GM21737 (cell line): ENCODE measurements around the gene RNF10.
"Not testable (repeated sequence)": the region's sequence is repeated elsewhere in the genome, so short reads cannot be mapped to it uniquely, and the experiment has no call there.

Experiments used
- ATAC-seq: cut with Tn5 transposase; IDR thresholded peaks from one replicate; pipeline ENCODE4 v1.9.1; 2021; ENCODE audit warnings: mild to moderate bottlenecking, moderate library complexity; ENCODE audit not compliant: unreplicated experiment

The RNF10 gene

DNA sequence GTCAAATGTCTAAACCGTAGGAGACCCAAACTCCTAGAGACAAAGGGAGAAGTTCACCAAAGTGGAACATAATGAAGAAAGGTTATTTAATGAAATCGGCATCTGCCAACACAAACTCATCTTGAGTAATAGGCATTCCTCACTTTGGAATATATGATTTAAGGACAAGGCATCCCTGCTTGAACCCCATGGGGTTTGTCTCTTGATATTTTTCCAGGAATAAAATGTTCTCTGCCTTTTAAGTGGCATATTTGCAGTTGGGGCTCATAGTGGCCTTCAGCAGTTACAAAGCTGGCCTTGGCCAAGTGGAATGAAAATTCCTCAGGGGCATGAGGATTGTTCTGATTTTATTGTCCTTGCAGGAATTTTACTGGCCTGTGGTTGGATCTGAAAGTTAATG lies 40.0 kb downstream of the RNF10 start:
- no peak for ATAC-seq

DNA sequence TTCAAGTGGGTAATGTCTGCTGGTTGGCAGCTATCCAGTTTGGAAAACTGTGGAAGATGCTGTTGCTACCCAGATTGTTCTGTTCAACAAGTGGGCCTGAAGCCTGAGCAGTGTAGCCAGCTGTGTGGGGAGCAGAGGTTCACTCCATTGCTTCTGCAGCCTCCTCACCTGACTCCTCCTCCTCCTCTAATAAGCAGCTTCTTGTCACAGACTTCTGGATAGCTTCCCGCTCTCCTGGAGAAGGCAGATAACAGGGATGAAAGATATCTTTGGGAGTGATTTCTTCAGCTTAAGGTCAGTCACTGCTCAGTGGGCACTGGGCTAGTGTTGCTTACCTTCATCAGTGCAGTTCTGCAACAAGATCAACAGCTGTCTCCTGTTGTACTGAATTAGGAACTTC lies 45.0 kb downstream of the RNF10 start:
- ATAC-seq: no peak

DNA sequence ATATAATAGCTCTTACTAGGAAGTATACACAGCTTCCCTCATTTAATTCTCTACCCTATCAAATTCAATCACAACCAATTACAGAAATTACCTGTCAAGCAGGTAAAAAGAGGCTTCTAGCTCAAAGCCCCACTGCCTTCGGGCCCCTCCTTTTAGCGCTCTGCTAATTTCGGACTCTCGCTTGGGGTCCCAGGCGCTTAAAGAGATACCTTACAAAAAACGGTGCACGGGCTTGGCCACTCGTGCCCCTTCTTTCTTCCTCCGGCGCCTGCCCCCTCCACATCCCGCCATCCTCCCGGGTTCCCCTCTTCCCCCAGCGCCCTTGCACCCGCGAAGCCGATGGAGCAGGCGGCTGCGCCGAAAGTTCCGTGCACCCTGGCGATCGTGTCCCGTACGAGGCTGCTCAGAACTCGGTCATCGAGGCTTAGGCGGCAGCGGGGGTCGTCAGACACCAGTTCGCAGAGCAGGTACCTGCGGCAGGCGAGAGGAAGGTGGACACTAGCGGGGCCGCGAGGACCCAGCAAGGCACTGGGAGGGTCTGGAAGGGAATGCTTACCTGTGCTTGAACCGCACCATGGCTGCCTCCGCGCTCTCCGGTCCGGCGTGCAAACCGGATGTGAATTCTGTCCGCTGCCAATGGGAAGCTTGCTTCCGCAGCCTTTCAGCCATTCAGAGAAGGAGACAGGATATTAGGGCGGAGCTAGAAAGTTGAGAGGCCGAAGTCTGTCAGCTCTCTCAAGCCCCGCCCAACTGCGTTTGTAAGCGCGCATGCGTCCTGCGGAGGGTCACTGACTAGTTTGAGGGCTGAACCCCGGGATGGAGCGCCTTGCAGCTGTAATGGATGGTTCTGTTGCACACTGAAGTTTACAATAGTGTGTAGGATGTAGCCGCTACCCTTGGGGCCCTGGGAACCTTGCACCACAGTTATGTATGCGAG lies 46.9 kb downstream of the RNF10 start, which contains the start of gene POP5:
Gene POP5, minus strand, starts transcription at position 616 of the 937 bp plus-strand sequence. Its CDS starts 40 bp downstream, at position 576.
- ATAC-seq: peak; percentile 89

- ATAC-seq: no peak
Measured at GRCh38 chr12:120581998-120582397, 47.8 kb downstream of the RNF10 start.

DNA sequence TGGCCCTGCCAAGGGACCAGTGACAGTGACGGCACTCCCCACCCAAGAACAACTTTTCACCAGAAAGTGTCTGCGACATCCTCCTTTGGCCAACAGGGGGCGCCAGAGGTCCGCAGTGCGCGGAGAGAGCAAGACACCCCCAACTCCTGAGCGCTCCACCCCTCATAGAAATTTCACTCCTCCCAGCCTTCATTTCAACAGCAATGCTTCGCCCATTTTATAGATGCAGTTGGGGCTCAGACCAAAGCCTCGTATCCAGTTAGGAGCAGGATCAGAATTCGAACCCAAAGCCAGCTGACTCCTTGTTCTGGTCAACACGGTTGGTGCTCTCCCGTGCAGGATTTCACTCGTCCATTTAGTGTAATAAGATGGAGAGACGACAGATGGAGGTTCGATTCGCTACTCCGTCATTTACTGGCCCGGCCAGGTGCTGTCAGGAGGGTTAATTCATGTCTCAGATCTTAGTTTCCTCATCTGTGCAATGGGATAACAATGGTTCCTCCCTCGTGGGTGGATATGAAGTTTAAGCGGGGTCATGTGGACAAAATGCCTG lies 49.4 kb downstream of the RNF10 start:
- ATAC-seq: no peak

DNA sequence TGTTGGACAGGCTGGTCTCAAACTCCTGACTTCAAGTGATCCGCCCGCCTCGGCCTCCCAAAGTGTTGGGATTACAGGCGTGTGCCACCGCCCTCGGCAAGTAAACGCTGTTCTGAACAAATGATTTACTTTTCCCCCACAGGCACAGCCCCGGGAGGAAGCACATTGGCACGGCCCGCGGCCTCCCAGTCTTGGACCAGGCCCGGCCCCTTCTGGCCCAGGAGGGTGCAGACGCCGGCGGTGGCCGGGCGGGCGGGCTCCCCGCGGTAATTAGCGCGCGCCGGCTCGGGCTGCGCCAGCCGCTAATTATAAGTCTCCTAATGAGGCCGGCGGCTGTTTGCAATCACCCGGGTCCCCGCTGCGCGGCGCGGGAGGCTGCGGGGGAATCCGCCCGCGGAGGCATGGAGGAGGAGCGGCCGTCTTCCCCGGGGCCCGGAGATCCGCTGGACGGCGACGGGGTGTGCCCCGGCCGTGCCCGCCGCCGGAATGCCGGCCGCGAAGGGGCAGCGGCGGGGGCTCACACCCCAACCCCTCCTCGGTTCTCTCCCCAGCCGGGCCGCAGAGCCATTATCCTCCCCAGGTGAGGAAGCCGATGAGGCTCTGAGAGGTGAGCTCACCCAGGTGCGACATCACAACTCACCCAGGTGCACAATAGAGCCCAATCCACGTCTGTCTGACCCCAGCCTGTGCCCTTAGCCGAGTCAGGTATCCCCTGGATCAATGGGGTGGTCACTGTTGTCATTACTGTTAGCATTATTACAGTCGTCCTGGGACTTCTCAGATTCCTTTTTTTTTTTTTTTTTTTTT lies 50.4 kb downstream of the RNF10 start:
- ATAC-seq: no peak

DNA sequence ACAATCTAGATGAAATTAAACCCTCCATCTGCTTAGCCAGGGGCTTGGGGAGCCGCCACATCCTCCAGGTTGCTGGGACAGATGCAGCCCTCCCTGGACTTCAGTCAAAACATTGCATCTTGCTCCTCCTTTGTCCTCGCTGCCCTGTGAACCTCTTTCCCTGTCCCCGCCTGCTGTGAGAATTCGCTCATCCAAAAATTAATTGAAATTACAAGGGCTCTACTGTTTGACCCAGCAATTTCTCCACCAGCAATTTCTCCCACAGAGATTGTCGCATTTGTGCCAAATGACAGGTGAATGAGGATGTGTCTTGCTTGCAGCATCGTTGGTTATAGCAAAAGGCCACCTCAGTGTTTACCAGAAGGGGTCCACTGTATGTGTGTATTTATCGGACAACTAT lies 52.0 kb downstream of the RNF10 start:
- ATAC-seq: no peak

- ATAC-seq: no peak
Measured at GRCh38 chr12:120586860-120587259, 52.7 kb downstream of the RNF10 start.

- no peak for ATAC-seq
Measured at GRCh38 chr12:120588371-120588770, 54.2 kb downstream of the RNF10 start.

- no peak for ATAC-seq
Measured at GRCh38 chr12:120588948-120589930, 55.1 kb downstream of the RNF10 start.

GRCh38 chr12:120590741-120591407 lies 56.7 kb downstream of the RNF10 start:
- ATAC-seq: no peak

DNA sequence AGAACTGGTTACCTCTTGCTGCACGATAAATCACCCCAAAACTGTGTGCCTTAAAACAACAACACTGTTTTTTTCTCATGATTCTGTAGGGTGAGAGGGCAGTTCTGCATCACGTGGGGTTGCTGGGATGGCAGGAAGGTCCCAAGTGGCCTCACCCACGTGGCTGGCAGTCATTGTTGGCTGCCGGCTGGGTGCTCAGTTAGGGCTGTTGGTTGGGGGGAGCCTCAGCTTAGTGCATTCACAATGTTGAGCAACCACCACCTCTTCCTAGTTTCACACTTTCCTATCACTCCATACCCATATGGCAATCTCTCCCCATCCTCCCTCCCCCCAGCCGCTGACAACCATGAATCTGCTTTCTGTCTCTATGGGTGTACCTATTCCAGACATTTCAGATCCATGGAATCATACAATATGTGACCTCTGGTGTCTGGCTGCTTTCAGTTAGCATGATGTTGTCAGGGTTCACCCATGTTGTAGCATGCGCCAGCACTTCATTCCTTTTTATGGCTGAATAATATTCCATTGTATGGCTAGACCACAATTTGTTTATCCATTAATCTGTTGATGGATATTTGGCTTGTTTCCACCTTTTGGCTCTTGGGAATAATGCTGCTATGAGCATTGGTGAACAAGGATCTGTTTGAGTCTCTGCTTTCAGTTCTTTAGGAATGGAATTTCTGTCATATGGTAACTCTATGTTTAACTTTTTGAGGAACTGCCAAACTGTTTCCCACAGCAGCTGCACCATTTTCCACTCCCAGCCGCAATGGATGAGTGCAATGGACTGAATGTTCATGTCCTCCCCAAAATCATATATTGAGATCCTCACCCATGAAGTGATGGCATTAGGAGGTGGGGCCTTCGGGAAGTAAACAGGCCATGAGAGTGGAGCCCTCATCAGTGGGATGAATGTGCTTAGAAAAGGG lies 58.2 kb downstream of the RNF10 start:
- no peak for ATAC-seq

- ATAC-seq: no peak
Measured at GRCh38 chr12:120596901-120597300, 62.7 kb downstream of the RNF10 start.

DNA sequence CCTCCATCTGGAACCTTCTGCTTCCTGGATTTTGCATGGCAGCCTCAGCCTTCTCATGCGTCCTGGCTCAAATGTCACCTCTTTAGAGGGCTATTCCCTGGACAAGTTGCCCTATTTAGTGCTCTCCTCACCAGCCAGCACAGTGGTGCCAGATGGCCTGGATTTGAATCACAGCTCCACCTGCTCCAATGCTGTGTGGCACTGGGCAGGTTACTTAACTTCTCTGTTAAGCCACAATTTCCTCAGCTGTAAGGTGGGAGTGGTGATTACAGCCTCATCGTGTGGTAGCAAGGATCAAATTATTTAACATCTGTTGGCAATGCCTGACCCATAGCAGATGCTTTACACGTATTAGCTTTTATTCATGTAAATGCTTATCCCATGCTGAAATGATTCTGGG lies 63.7 kb downstream of the RNF10 start:
- ATAC-seq: no peak

DNA sequence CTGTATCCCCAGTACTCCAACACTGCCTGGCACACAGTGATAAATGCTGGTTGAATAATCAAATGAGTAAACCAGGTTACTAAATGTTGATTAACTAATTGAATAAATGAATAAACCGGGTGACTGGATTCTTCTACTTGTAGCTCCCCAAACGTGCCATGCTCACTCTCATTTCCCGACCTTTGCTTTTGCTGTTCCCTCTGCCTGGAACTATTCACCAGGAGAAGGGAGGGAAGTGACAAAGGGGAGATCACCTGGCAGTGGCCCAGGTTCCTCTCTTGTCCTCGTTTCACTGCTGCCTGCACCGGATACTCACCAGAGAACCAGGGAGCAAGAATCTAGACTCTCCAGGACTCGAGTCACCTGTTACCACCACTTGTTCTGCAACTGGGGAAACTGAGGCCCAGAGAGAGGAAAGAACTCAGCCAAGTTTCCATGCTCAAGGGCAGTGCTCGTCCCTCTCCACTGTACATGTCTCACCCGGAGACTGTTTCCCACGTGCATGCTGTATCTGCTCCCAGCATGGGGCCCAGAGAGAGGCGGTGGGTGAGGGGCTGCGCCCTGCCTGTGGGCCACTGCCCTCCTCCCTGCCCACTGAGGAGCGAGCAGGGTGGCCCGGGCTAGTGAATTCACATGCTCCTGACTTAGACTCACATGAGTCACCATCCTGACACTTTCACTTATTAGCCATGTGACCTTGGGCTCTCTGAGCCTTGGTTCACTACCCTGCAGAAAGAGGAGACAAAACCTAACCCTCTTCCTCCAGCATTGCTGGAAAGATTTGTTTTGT lies 64.7 kb downstream of the RNF10 start:
- ATAC-seq: no peak

DNA sequence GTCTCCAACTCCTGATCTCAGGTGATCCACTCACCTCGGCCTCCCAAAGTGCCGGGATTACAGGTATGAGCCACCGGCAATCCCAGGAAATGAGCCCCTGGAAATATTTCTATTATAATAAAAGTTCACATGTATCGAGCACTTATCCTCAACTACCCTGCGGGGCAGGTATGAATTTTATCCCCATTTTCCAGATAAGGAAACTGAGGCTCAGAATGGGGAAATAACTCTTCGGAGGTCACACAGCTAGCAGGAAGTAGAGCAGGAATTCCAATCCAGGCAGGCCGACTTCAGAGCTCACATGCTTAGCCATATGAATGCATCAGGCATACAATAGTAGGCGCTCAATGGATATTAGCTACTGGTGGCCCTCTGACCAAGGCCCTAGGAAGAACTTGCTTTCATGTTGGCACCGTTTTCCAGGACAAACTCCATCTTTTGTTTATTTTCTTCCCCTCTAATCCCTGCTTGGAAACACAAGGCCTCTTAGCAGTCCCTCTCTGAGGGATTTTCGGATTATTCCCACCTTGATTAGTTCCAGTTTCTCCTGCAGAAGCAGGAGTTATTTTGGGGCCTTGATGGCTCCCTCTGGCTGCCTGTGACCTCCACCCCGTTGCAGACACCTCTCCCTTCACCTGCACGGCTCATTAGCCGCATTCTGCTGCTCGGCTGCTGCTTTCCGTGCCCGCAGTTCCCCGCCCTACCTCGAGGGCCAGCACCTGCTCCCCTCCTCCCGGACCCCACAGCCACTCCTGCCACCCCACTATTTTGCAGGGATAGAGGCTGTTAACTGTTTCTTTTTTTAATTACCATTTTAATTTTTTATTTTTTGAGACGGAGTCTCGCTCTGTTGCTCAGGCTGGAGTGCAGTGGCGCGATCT lies 65.8 kb downstream of the RNF10 start:
- no peak for ATAC-seq

GRCh38 chr12:120602416-120602815 lies 68.3 kb downstream of the RNF10 start:
- ATAC-seq: not testable (repeated sequence)
